IPS-NIHi11 (cell line): ENCODE results near the gene GPR39.
"Not testable (repeated sequence)": the region's sequence is repeated elsewhere in the genome, so short reads cannot be mapped to it uniquely, and the experiment has no call there.

Source experiments
- DNase-seq: peaks from one replicate; pipeline ENCODE4 v3.0.0; 2012; ENCODE audit warnings: mixed read lengths, low spot score

The GPR39 gene

DNA sequence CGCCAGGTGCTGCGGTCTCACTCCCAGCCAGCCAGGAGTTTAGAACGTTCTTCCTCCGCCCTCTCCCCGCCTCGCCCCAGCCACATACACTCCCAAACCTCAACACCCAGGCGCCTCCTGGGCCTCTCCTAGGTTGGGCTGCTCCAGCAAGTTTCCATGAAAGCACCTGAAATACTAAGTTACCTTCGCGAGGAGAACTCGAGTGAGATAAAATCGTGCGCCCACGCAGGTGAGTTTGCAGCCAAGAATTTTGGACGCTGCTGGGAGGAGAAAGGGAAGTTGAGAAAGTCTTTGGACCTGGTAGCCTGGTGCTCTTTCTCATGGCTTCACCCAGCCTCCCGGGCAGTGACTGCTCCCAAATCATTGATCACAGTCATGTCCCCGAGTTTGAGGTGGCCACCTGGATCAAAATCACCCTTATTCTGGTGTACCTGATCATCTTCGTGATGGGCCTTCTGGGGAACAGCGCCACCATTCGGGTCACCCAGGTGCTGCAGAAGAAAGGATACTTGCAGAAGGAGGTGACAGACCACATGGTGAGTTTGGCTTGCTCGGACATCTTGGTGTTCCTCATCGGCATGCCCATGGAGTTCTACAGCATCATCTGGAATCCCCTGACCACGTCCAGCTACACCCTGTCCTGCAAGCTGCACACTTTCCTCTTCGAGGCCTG is at the start of gene GPR39:
TSS of gene GPR39 (plus strand) at position 83 of the 673 bp plus-strand sequence.
- no peak for DNase-seq

DNA sequence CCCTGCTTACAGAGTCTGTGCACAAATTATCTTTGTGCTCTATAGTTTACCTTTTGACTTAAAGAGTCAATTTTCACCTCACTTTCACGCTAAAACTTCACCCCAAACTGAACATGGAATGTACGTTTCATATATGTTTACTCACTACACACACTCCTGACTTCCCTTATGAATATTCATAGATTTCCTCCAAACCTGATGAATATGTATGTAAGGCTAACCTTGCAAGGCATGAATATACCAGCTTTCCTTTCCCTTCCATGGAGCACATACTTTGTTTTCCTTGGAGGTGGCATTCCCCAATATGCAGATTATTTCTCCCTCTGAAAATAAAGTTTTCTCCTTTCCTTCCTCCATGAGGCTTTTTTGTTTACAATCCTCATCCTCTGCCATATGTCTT is 48.4 kb upstream of the GPR39 start:
- DNase-seq, result no peak

DNA sequence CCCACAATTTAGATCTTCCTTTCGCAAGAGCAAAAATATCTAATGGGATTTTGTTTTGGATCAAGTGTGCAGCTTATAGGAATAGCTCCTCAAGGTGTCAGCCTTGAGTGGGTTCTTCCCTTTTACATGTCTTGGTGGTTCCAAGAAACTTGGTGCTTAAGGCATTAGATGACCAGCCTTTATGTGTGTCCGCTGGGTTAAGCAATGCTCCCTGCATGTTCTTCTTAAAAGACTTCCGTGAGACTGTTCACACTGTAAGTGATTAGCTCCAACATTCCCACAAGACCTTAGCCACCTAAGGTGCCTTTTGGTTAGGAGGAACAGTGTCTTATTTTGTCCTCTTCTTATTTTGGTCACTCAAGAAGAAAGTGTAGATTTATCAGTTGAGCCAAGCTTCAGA is 44.3 kb upstream of the GPR39 start:
- no peak for DNase-seq

DNA sequence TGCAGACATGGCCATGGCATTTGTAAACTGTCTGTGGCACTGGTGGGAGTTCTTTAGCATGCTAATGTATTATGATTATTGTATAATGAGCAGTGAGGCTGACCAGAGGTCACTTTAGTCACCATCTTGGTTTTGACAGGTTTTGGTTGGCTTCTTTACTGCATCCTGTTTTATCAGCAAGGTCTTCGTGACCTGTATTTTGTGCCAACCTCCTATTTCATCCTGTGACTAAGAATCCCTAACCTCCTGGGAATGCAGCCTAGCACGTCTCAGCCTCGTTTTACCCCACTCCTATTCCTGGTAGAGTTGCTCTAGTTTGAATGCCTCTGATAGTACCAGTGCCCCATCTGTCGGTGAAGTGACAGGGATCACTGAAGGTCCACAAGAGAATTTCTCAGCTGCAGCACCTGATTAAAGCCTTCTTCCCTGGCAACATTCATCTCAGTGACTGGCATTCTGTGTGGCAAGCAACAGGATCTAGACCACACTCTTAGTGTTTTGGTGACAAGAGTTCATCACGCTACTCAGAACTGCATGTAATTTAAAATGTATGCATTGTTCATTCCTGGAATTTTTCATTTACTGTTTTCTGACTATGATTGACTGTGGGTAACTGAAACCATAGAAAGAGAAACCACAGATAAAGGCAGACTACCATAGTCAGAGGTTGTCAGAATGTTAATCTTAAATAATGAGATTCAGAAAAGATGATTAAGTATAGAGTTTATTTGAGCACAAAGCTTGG is 43.0 kb upstream of the GPR39 start:
- no peak for DNase-seq

DNA sequence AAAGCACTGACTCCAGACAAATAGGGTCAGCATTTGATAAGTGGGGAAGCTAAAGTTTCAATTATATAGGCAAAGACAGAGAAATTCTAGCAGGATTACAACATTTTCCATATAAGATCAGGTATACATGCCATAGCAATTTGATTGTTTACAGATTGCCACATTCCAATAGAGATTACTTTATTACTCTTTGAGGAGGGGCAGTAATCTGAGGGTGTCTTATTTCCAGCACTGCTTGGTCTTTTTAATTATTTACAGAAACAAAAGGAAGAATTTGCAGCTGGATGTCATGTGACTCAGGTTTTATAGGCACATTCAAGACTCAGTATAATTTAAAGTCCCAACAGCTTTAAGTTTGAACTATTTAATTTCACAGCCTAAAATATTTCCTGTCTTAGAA is 42.5 kb upstream of the GPR39 start:
- no peak for DNase-seq

DNA sequence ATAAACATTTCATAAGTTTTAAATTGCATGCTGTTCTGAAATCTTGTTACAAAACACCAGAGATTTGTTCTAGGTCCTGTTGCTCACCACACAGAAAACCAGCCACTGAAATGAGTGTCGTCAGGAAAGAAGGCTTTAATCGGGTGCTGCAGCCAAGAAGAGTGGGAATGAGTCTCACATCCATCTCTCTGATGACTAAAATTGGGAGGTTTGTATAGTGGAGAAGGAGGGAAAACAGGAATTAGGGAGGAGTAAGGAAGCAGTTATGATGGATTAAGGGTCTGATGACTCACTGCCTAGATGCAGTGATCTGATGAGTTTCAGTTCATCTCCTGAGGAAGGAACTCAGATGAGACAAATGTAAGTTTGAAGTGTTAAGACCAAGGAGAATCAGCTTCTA is 42.1 kb upstream of the GPR39 start:
- no peak for DNase-seq

DNA sequence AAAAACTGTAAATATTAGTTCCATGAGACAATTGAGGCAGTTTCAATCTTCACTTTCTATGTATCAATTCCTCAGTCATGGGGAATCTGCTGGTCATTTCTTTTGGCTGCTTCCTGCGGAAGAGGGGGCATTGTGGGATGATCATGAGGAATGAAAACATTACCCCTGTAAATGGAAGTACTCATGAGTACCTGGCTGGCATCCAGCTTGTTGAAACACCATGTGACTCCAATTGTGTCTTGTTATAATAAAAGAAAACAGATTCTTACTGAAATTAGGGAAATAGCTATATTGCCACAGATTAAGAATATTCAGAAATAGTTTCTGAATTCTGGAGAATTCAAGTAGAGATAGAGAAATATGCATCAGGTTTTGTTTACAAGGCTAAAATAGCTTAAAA is 41.6 kb upstream of the GPR39 start:
- DNase-seq, result no peak

DNA sequence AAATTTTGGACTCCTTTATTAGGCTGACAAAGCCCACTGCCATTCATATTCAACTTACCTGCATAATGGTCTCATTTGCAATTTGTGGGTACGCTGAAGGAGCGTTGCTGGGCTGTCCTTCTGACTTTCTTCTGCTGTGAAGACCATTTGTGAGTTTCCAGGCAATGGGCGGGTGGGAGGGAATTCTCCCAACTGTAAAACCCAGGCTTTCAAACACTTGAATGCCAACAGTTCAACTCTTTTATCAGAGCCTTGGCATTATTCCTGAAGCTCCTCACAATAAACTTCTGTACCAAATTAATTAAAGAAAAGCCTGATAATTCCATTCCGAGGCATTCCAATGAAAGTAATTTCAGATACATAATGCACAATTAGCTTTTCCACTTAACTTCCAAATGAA is 35.2 kb upstream of the GPR39 start:
- no peak for DNase-seq

DNA sequence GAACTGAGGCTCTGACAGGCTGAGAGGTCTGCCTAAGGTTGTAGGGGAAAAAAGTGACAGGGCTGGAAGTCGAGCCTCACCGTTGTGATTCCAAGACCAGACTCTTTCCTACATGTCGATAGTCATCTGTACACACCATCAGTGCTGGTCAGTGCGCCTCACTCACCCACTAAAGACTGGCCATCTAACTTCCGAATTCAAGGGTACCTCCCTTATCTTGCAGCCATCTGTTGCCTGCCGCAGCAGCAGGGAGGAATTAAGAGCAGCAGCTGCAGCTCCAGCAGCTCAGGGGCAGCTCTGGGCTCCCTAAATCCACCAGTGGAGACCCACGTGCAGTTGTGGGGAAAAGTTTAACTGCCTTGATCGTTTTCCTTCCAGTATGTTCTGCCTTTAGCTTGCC is 32.6 kb upstream of the GPR39 start:
- DNase-seq, result no peak

DNA sequence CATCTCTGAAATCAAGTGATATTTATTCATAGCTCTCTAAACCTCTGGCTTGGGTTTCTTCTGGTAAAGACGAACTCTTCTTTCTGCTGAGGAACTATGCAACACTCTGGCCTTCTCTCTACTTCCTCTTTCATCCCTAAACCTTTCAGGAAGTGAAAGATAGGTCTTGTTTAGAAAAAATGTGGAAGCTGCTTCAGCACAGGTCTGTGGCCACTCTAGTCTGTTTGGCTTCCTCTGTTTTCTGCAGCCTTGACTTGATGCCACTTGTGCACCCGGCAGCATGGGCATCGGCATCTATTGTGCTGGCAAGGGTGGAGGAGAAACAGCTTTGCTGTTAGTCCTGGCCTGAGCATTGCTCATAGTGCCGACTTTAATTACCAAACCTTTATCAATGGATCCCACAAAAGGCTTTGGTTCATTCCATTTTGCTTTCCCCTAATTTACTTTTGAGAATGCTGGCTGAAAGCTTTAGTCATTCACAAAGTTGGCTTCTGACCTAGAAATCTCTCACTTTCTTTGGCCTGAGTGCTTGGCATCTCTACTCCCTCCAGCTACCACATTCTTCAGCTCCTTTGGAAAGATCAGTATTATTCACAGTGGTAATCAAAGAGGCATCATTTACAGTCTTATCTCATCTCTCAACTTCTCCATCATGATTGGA is 32.0 kb upstream of the GPR39 start:
- no peak for DNase-seq

DNA sequence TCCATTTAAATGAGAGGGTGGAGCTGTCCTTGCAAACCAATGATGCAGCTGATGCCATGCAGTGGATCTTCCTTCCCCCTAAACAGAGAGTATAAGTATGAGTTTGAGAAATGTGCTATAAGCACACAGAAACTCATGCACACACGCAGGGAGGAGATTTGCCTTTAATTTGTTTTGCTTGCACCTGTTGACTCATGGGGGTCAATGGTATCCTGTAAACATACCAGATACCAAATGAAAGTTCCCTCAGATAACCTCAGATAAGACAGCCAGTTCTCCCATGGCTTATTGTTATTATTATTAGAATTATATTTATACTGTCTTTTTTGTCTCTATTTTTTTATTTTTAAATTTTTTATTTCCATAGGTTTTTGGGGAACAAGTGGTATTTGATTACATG is 29.5 kb upstream of the GPR39 start:
- no peak for DNase-seq

DNA sequence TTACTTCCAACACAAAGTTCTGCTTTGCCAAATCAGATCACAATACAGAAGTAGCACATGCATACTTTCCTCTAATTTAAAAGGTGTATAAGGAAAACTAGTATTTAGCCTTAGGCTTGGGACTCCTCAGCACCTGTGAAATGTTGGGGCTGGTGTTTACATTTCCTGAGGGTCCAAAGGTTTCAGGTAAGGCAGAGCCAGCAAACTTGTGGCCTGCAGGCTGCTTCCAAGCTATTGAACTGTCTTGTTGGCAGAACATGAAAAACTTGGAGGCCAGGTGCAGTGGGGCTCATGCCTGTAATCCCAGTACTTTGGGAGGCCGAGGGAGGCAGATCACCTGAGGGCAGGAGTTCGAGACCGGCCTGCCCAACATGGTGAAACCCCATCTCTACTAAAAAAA is 26.5 kb upstream of the GPR39 start:
- DNase-seq, result no peak

DNA sequence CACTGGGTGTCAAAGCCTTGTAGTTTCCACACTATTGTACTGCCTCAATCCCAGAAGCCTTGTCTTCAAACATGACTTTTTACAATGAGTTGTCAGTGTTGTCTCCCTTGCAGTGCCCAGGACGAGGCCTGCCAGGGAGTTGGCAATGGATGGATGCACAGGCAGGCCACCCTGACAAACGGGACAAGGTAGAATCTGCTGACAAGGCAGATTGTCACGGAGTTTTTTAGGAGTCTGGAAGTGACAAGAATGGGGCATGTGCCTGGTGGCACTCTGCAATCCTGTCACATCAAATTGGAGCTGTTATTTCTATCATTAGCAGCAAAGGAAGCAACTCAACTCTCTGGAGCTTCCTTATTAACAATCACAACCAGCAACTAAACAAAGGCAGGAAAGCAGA is 25.2 kb upstream of the GPR39 start:
- no peak for DNase-seq

DNA sequence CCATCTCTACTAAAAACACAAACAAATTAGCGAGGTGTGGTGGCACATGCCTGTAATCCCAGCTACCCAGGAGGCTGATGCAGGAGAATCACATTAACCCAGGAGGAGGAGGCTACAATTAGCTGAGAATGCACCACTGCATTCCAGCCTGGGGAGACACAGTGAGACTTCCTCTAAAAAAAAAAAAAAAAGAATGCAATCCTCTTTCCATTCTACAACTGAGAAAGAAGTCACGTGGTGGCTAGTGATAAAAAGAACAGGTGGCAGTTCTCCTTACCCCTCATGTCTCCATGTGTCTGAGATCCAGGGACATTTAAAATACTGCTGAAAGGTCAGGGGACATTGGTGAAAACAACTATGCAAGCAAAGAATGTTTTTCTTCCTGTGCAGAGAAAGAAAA is 24.4 kb upstream of the GPR39 start:
- peak; percentile 20 for DNase-seq

DNA sequence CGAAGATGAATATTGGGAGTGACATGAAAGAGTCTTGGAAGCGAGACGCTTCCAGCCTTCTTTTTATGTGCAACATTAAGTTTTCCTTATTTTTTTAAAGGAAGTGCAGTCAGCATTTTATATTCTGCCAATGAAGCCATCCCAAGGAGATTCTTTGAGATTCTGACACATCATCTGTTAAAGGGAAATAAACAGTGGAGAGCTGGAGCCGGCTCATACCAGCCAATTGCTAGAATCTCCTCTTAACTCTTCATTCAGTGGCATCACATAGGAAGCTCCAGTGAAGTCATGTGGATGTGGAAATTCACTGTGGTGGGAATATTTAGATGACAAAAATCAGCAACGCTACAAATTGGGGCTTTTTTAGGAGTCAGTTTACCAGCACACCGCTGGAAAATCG is 23.7 kb upstream of the GPR39 start:
- DNase-seq, result no peak

DNA sequence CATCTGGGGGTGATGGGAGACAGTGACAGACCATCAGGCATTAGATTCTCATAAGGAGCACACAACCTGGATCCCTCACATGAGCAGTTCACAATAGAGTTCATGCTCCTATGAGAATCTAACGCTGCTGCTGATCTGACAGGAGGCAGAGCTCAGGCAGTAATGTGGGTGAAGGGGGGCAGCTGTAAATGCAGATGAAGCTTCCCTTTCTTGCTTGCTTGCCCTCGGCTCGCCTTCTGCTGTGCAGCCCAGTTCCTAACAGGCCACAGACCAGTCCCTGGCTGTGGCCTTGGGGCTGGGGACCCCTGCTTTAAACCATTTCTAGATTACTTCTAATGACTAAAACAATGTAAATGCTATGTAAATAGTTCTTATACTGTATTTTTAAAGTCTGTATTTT is 19.6 kb upstream of the GPR39 start:
- not testable (repeated sequence) for DNase-seq

DNA sequence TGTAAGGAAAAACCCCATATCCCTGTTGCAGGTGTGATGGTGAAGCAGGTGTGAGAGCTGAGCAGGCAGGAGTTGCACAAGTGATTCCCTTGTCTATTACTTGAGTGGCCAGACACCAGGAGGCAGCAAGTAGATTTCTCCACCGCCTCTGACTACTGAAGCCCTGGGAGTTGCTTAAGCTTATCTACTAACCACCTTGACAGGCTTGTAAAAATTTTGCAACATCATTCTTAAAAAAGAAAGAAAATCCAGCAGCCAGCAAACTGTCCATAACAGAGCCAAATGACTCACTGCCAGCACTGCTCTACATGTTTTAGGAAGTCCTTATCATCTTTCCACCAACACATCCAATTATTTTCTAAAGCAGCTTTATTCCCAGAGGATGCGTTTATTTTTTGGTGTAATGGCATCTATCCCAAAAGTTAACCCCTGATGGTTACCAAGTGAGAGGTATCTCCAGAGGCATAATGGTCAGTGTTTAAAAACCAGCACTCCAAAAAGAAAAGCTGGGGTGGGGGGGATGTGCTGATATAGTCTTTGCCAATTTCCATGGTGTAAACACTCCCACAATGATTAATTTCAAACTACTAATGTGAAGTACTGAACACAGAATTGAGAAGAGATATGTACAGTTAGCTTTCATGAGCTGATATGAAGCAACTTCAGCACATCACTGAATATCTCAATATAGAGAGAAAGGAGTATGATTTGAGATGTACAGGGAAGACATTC is 16.3 kb upstream of the GPR39 start:
- DNase-seq, result no peak

DNA sequence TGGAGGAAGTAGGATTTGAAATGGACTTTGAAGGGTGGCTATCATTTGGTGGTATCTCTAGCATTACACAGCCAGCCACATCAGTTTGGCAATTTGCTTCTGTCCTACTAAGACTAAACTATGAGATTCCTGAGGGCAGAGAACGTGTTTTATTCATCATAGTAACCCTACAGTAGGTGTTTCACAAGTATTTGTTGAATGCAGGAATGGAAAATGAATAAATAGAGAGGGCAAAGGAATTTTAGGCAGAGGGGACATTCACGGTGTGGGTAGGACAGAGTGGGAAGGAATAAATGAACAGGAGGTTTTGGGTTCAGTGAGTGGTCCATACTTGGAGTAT is 15.7 kb upstream of the GPR39 start:
- no peak for DNase-seq

DNA sequence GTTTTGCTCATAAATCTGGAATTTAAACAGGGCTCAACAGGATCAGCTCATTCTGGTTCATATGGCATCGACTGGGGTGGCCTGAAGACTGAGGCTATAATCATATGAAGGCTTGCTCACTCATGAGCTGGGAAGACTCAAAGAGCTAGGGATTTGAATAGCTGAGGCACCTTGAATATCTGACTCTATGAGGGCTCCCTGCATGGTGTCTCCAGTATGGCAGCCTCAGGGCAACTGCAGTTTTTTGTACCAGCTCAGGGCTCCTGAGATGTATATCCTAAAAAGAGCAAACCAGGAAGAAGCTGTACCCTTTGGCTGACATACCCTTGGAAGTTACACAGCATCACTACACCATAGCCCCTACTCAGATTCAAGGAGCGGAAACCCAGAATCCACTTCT is 15.3 kb upstream of the GPR39 start:
- DNase-seq, result no peak

DNA sequence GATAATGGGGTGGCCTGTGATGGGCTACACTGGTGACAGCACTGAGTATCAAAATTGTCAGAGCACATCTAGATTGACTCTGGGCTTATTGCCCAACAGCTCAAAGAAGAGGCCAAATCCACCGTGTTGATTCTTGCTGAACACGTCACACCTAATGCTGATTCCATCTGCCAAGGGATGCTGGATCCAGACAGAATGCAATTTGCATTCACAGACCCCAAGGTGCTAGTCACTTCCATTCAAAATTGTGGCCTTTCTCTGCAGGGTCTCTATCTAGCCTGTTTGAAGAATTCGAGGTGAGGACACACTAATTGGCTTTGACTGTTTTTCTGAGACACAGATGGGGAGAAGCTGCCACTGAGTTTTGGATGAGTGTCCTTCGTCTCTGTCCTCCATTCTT is 13.5 kb upstream of the GPR39 start:
- no peak for DNase-seq

DNA sequence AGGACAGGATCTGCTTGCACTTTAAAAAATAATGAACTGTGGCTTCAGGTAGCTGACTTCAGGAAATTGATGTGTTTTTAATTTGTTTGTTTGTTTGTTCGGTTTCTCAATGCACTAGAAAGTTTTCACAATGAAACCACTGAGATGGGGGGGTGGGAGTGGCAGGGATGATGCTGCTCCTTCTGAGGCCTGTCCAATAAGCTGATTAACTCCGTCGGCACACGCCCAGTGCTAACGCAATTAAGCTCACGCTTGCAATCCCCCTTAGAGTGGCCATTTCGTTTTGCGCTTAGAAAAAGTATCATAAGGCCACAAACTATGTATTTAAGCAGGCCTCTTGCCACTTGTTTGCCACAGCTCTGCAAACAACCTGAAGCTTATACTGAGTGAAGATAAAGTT is 12.5 kb upstream of the GPR39 start:
- DNase-seq, result no peak

DNA sequence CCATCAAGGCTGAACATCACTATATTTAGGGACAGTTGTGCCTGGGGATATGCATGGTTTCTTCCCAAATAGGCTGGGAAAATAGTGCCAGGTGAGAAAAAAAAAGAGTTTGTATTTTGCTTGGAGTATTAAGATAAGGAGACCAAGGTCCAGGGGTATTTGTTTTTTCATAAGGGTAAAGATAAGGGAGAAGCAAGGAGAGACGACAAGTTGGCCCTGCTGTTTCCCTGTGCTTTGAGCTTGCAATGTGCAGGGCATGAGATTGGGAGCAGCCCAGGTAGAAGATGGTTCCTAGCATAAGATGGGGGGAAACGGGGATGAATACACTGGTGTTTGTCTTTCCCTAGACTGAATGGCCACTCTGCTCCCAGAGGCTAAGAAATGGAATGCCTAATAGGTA is 8.8 kb upstream of the GPR39 start:
- DNase-seq, result no peak

DNA sequence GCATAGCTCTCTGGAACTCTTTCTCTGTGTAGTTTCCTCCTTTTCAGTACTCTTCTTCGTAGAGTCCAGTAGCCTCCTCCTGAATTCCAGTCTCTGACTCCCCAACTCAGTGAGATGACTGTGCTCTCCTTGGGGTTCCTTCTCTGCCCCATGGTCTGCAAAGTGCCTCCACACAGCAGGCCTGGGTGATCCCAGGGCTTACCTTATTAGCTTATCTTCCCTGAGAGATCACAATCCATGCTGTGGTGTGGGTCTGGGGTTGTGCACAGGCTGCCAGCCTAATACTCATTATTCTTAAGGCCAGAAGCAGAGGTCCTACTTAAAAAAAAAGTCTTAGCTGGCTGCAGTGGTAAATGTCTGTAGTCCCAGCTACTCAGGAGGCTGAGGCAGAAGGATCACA is 4.6 kb upstream of the GPR39 start:
- DNase-seq, result no peak
